Measurements from ENCODE around the gene CCDC126. TPM values are rescaled to one million over a fixed set of nuclear protein-coding genes. Genes with fewer than 3 reads are reported as not detected.

The CCDC126 gene
- total and polyA plus RNA-seq, 10 of the 15 experiments (the other 5 are each of a cell fraction or from before 2014, with no cell fraction given): 10.9 to 49.9 (median 24.1) TPM

GRCh38 chr7:23645822-23646221 is 48.6 kb downstream of the CCDC126 start:
- Histone ChIP-seq H3K4me1 (ENCODE audit: control insufficient read depth, insufficient read depth, low read length) (no peaks in the 10 kb centered on the region), H3K79me2 (ENCODE audit: control insufficient read depth, insufficient read depth, low read length) (no peaks in the 10 kb centered on the region), H4K20me1 (ENCODE audit: control insufficient read depth, insufficient read depth) (no peaks in the 10 kb centered on the region), H3K9me3 (replicated peaks; ENCODE audit: control insufficient read depth, insufficient read depth, low read length) (no peaks in the 10 kb centered on the region), H3K36me3 (ENCODE audit: control insufficient read depth in 2 of 2, insufficient read depth in 2 of 2, low read length in 1 of 2) (no peaks in the 10 kb centered on the region; a peak in 1 of 4 replicates), H3K27me3 (replicated peaks in 1 of 2; ENCODE audit: control insufficient read depth in 2 of 2, insufficient read depth in 2 of 2, low read length in 1 of 2) (no peaks in the 10 kb centered on the region), H3K27ac (ENCODE audit: control insufficient read depth, insufficient read depth) (no peak overlapping the region), H3K4me3 (no peak overlapping the region), H2AFZ (ENCODE audit: control insufficient read depth, low read depth, low read length) (no peak overlapping the region), H3K4me2 (ENCODE audit: control insufficient read depth, insufficient read depth) (no peak overlapping the region), H3K9ac (ENCODE audit: control insufficient read depth, insufficient read depth, low read length) (no peak overlapping the region)
- in situ Hi-C loops (cut with MboI) (no loop called here), intact Hi-C loops (cut with micrococcal nuclease; ENCODE audit: unreplicated experiment) (no loop called here)
- ChIA-PET RAD21 (ENCODE audit: unreplicated experiment) (no interaction called here), SMC1A (ENCODE audit: uncharacterized antibody, unreplicated experiment) (interaction anchor here (0.6 to 0.9 kb wide), 2 partner anchors 23 to 74 kb away, joined by 3 read pairs; no protein-coding TSS in a partner anchor), CTCF (no interaction called here), POLR2A (no interaction called here)
- 44% methylated on average over 1 of the region's 1 CpG for WGBS (ENCODE audit: insufficient coverage, insufficient replicate concordance, low lambda C conversion rate, missing lambda C conversion rate)
- no peak for FAIRE-seq
- no peak for DNase-seq (ENCODE audit: low read depth, low spot score)
- TF ChIP-seq SIN3A (IDR thresholded peaks at IDR 0.05; ENCODE audit: low read depth, low read length) (no peak), JUND (IDR thresholded peaks at IDR 0.05; ENCODE audit: low read depth, low read length) (no peak), ZBTB4 (CRISPR knock-in tag; IDR thresholded peaks at IDR 0.05) (no peak), ZNF207 (IDR thresholded peaks at IDR 0.05; ENCODE audit: borderline replicate concordance) (no peak), TBL1XR1 (IDR thresholded peaks at IDR 0.05; ENCODE audit: low read depth, low read length) (no peak), ESRRA (IDR thresholded peaks at IDR 0.05; ENCODE audit: low read length) (no peak), RUNX3 (IDR thresholded peaks at IDR 0.05; ENCODE audit: low read length) (no peak), NFYB (IDR thresholded peaks at IDR 0.05; ENCODE audit: insufficient read depth, low read depth, low read length) (no peak), NR2C1 (IDR thresholded peaks at IDR 0.05) (no peak), WRNIP1 (IDR thresholded peaks at IDR 0.05; ENCODE audit: borderline replicate concordance, low read depth, low read length) (no peak), ASH2L (IDR thresholded peaks at IDR 0.05; ENCODE audit: borderline replicate concordance, low read depth) (no peak), ETV6 (conservative IDR thresholded peaks at IDR 0.05 in 1 of 2, IDR thresholded peaks at IDR 0.05 in 1 of 2; ENCODE audit: borderline replicate concordance in 1 of 2, low read depth in 1 of 2) (no peak), PRDM15 (CRISPR knock-in tag; IDR thresholded peaks at IDR 0.05) (no peak), IRF4 (IDR thresholded peaks at IDR 0.05; ENCODE audit: low read depth, low read length) (no peak), RELB (IDR thresholded peaks at IDR 0.05; ENCODE audit: low read depth) (no peak), DPF2 (IDR thresholded peaks at IDR 0.05) (no peak), POLR2AphosphoS2 (IDR thresholded peaks at IDR 0.05; ENCODE audit: low read depth, low read length) (no peak)
- no TSS peak for BruUV-seq (replicated peaks)
- ATAC-seq: no peak
